ENCODE data around the gene ENPP5.

The ENPP5 gene

GRCh38 chr6:46184114-46184513, 13.3 kb upstream of the ENPP5 start:
- H3K4me3 ChIP-seq (ENCODE audit: low read depth, low read length), result no peak overlapping the region
- peak; percentile 89 for DNase-seq (ENCODE audit: low read depth)
- TF ChIP-seq, protein P1, sequence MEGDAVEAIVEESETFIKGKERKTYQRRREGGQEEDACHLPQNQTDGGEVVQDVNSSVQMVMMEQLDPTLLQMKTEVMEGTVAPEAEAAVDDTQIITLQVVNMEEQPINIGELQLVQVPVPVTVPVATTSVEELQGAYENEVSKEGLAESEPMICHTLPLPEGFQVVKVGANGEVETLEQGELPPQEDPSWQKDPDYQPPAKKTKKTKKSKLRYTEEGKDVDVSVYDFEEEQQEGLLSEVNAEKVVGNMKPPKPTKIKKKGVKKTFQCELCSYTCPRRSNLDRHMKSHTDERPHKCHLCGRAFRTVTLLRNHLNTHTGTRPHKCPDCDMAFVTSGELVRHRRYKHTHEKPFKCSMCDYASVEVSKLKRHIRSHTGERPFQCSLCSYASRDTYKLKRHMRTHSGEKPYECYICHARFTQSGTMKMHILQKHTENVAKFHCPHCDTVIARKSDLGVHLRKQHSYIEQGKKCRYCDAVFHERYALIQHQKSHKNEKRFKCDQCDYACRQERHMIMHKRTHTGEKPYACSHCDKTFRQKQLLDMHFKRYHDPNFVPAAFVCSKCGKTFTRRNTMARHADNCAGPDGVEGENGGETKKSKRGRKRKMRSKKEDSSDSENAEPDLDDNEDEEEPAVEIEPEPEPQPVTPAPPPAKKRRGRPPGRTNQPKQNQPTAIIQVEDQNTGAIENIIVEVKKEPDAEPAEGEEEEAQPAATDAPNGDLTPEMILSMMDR (conservative IDR thresholded peaks at IDR 0.05; ENCODE audit: low read depth, low read length), result peak; percentile 27

GRCh38 chr6:46175976-46176375, 5.2 kb upstream of the ENPP5 start:
- no peak for DNase-seq (ENCODE audit: low read depth)
- H3K4me3 ChIP-seq (ENCODE audit: low read depth, low read length), result no peak overlapping the region
- TF ChIP-seq, protein P1 (conservative IDR thresholded peaks at IDR 0.05; ENCODE audit: low read depth, low read length), result no peak

GRCh38 chr6:46175446-46175845, 4.7 kb upstream of the ENPP5 start:
- H3K4me3 ChIP-seq (ENCODE audit: low read depth, low read length), result no peak overlapping the region
- TF ChIP-seq, protein P1 (conservative IDR thresholded peaks at IDR 0.05; ENCODE audit: low read depth, low read length), result no peak
- no peak for DNase-seq (ENCODE audit: low read depth)

GRCh38 chr6:46174904-46175303, 4.1 kb upstream of the ENPP5 start:
- H3K4me3 ChIP-seq (ENCODE audit: low read depth, low read length), result no peak overlapping the region
- no peak for DNase-seq (ENCODE audit: low read depth)
- TF ChIP-seq, protein P1 (conservative IDR thresholded peaks at IDR 0.05; ENCODE audit: low read depth, low read length), result no peak

- no peak overlapping the region for H3K4me3 ChIP-seq (ENCODE audit: low read depth, low read length)
- TF ChIP-seq, protein P1 (conservative IDR thresholded peaks at IDR 0.05; ENCODE audit: low read depth, low read length), result no peak
- DNase-seq (ENCODE audit: low read depth), result no peak
These were observed 1.4 kb upstream of the ENPP5 start for GRCh38 chr6:46172176-46172575.

- TF ChIP-seq, protein P1 (conservative IDR thresholded peaks at IDR 0.05; ENCODE audit: low read depth, low read length), result no peak
- no peak for DNase-seq (ENCODE audit: low read depth)
- no peak overlapping the region for H3K4me3 ChIP-seq (ENCODE audit: low read depth, low read length)
These were observed 10.7 kb downstream of the ENPP5 start for GRCh38 chr6:46160102-46160501.

DNA sequence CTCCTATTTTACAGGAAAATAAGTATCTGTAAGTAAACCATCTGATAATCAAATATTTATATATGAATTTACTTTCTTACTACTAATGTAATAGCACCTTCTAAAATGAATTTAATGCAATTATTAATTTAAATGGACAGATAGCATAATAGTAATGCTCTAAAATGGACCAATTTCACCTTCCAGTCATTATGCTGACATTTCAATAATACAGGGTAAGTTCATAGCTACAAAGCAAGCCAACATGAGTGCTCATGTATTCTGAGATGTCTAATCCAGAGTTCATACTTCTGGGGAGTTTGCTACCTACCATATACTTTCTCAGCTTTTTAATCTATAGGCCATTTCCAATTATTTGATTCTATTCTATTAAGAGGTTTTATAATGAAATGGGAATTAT, 11.6 kb downstream of the ENPP5 start:
- DNase-seq (ENCODE audit: low read depth), result no peak
- TF ChIP-seq, protein P1 (conservative IDR thresholded peaks at IDR 0.05; ENCODE audit: low read depth, low read length), result no peak
- H3K4me3 ChIP-seq (ENCODE audit: low read depth, low read length), result no peak overlapping the region
